NCI-H460 (cell line): ENCODE results near the gene OPN4. TPM values are rescaled to one million over a fixed set of nuclear protein-coding genes. Genes with fewer than 3 reads are reported as not detected.

ENCODE experiments used
- DNase-seq: peaks from one replicate; pipeline ENCODE4 v3.0.0-alpha.2; 2016; ENCODE audit warnings: low read depth; ENCODE audit errors: extremely low read depth
- total RNA-seq: library from RNA; depleted of rRNA; stranded (reverse); fragments of >200 nt; shearing (Covaris generic); gene quantifications from 2 replicates; pipeline ENCODE4 v1.2.3, GENCODE V29; 2014

Gene OPN4
- total RNA-seq, 1 experiment from 2014 or later = not detected

- DNase-seq = no peak
Observed at GRCh38 chr10:86661161-86662025, 7.0 kb downstream of the OPN4 start.

GRCh38 chr10:86662186-86663045, 8.1 kb downstream of the OPN4 start:
- no peak for DNase-seq

GRCh38 chr10:86663046-86663345, 8.6 kb downstream of the OPN4 start:
- DNase-seq = no peak

- DNase-seq = no peak
Observed at GRCh38 chr10:86663576-86664339, 9.4 kb downstream of the OPN4 start.

GRCh38 chr10:86664341-86665217, 10.2 kb downstream of the OPN4 start:
- DNase-seq = no peak

GRCh38 chr10:86665218-86665607, 10.9 kb downstream of the OPN4 start:
- DNase-seq = no peak

GRCh38 chr10:86665868-86666267, 11.5 kb downstream of the OPN4 start:
- DNase-seq = no peak

GRCh38 chr10:86666538-86666937, 12.2 kb downstream of the OPN4 start:
- DNase-seq = no peak

- no peak for DNase-seq
Observed at GRCh38 chr10:86667421-86668181, 13.3 kb downstream of the OPN4 start.

- DNase-seq = no peak
Observed at GRCh38 chr10:86668297-86669165, 14.2 kb downstream of the OPN4 start, which contains the start of gene LDB3. TSS of gene LDB3 (plus strand) at chr10:86668511. CDS start at chr10:86668692, 181 bp downstream.

GRCh38 chr10:86670290-86670811, 16.0 kb downstream of the OPN4 start:
- DNase-seq = no peak

- DNase-seq = no peak
Observed at GRCh38 chr10:86670876-86671275, 16.5 kb downstream of the OPN4 start.

- DNase-seq = no peak
Observed at GRCh38 chr10:86671419-86671818, 17.1 kb downstream of the OPN4 start.

- no peak for DNase-seq
Observed at GRCh38 chr10:86671985-86672710, 17.8 kb downstream of the OPN4 start.

GRCh38 chr10:86673216-86673826, 19.0 kb downstream of the OPN4 start:
- no peak for DNase-seq

- DNase-seq = no peak
Observed at GRCh38 chr10:86673827-86674581, 19.7 kb downstream of the OPN4 start.
